H9 (cell line): ENCODE data around the gene BAAT. TPM values are rescaled to one million over a fixed set of nuclear protein-coding genes. Genes with fewer than 3 reads are reported as not detected.

ENCODE experiments used
- DNase-seq: peaks from one replicate; pipeline ENCODE4 v3.0.0-alpha.2; 2017
- H2AFZ ChIP-seq: one replicate; pipeline ENCODE4 v1.6.1; 2013; ENCODE audit warnings: mild to moderate bottlenecking, low read length, control low read depth, moderate library complexity
- H2AK5ac ChIP-seq: 2 replicates; pipeline ENCODE4 v1.6.1; 2013; ENCODE audit warnings: low read length, control low read depth, mixed read lengths; ENCODE audit not compliant: insufficient read length
- H2BK120ac ChIP-seq: one replicate; pipeline ENCODE4 v1.6.1; 2013; ENCODE audit warnings: low read depth, mild to moderate bottlenecking, low read length, control low read depth, inconsistent platforms; ENCODE audit not compliant: poor library complexity, severe bottlenecking
- H2BK12ac ChIP-seq: 2 replicates; pipeline ENCODE4 v1.6.1; 2013; ENCODE audit warnings: low read length, control low read depth, mixed read lengths, low read depth; ENCODE audit not compliant: insufficient read length
- H2BK15ac ChIP-seq: 2 replicates; pipeline ENCODE4 v1.6.1; 2013; ENCODE audit warnings: low read depth, low read length, control low read depth
- H2BK20ac ChIP-seq: one replicate; pipeline ENCODE4 v1.6.1; 2013; ENCODE audit warnings: low read depth, mild to moderate bottlenecking, low read length, control low read depth, inconsistent platforms; ENCODE audit not compliant: poor library complexity, severe bottlenecking
- H2BK5ac ChIP-seq: 2 replicates; pipeline ENCODE4 v1.6.1; 2013; ENCODE audit warnings: low read length, control low read depth, mixed read lengths; ENCODE audit not compliant: insufficient read length
- H3K14ac ChIP-seq: 2 replicates; pipeline ENCODE4 v1.6.1; 2013; ENCODE audit warnings: low read length, control low read depth; ENCODE audit not compliant: insufficient read depth
- H3K18ac ChIP-seq: 2 replicates; pipeline ENCODE4 v1.6.1; 2013; ENCODE audit warnings: low read depth, mild to moderate bottlenecking, mixed read lengths, low read length, control low read depth; ENCODE audit not compliant: insufficient read length
- H3K23ac ChIP-seq: 2 replicates; pipeline ENCODE4 v1.6.1; 2013; ENCODE audit warnings: low read length, control low read depth, mixed read lengths, low read depth; ENCODE audit not compliant: insufficient read length
- H3K23me2 ChIP-seq: 2 replicates; pipeline ENCODE4 v1.6.1; 2013; ENCODE audit warnings: low read depth, mild to moderate bottlenecking, mixed read lengths, low read length, control low read depth; ENCODE audit not compliant: insufficient read length, poor library complexity, severe bottlenecking
- H3K27ac ChIP-seq: 2 replicates; pipeline ENCODE4 v1.5.1; 2013; ENCODE audit warnings: low read length, control low read depth, mixed read lengths, low read depth; ENCODE audit not compliant: insufficient read length
- H3K27me3 ChIP-seq: 2 replicates; pipeline ENCODE4 v1.6.1; 2013; ENCODE audit warnings: low read length, control low read depth, inconsistent platforms; ENCODE audit not compliant: insufficient read depth
- H3K4ac ChIP-seq: 2 replicates; pipeline ENCODE4 v1.6.1; 2013; ENCODE audit warnings: low read depth, mild to moderate bottlenecking, control low read depth, inconsistent platforms, low read length, moderate library complexity
- H3K4me1 ChIP-seq: 2 replicates; pipeline ENCODE4 v1.6.1; 2013; ENCODE audit warnings: low read length, control low read depth, inconsistent platforms; ENCODE audit not compliant: insufficient read depth
- H3K4me2 ChIP-seq: 2 replicates; pipeline ENCODE4 v1.6.1; 2013; ENCODE audit warnings: low read length, control low read depth, mixed read lengths; ENCODE audit not compliant: insufficient read length, insufficient read depth
- H3K56ac ChIP-seq: 2 replicates; pipeline ENCODE4 v1.6.1; 2013; ENCODE audit warnings: low read depth, mild to moderate bottlenecking, mixed read lengths, low read length, control low read depth; ENCODE audit not compliant: insufficient read length
- H3K79me1 ChIP-seq: 2 replicates; pipeline ENCODE4 v1.6.1; 2013; ENCODE audit warnings: low read depth, mild to moderate bottlenecking, moderate library complexity, low read length, control low read depth, inconsistent platforms; ENCODE audit not compliant: insufficient read depth, poor library complexity, severe bottlenecking
- H3K79me2 ChIP-seq: 2 replicates; pipeline ENCODE4 v1.6.1; 2013; ENCODE audit warnings: low read length, control low read depth, inconsistent platforms; ENCODE audit not compliant: insufficient read depth
- H3K9ac ChIP-seq: 2 replicates; pipeline ENCODE4 v1.6.1; 2013; ENCODE audit warnings: low read length, control low read depth, mixed read lengths; ENCODE audit not compliant: insufficient read length; ENCODE audit errors: extremely low read depth
- H3K9me3 ChIP-seq: one replicate; pipeline ENCODE4 v1.6.1; 2013; ENCODE audit warnings: low read depth, low read length, inconsistent platforms; ENCODE audit not compliant: control insufficient read depth
- H3T11ph ChIP-seq: one replicate; pipeline ENCODE4 v1.6.1; 2013; ENCODE audit warnings: mild to moderate bottlenecking, low read length, control low read depth, inconsistent platforms
- H4K20me1 ChIP-seq: one replicate; pipeline ENCODE4 v1.6.1; 2013; ENCODE audit not compliant: control insufficient read depth, insufficient read length, insufficient read depth
- H4K5ac ChIP-seq: 2 replicates; pipeline ENCODE4 v1.6.1; 2013; ENCODE audit warnings: low read depth, mild to moderate bottlenecking, mixed read lengths, low read length, control low read depth; ENCODE audit not compliant: insufficient read length
- H4K8ac ChIP-seq: replicated peaks from 2 replicates; pipeline ENCODE4 v1.6.1; 2013; ENCODE audit warnings: low read length, control low read depth, mixed read lengths, low read depth; ENCODE audit not compliant: insufficient read length
- H4K91ac ChIP-seq: 2 replicates; pipeline ENCODE4 v1.6.1; 2013; ENCODE audit warnings: low read depth, mild to moderate bottlenecking, moderate library complexity, mixed read lengths, low read length, control low read depth; ENCODE audit not compliant: insufficient read length
- H3K27ac Mint-ChIP-seq, 3 experiments: 2 replicates in 2 of 3; 3 replicates in 1 of 3; pipeline ENCODE4 v1.8.0; 2020 to 2021; ENCODE audit warnings: mixed read lengths in 3 of 3, mild to moderate bottlenecking in 1 of 3, moderate library complexity in 1 of 3
- H3K27me3 Mint-ChIP-seq: 2 replicates; pipeline ENCODE4 v1.8.0; 2021; ENCODE audit warnings: low read depth, mild to moderate bottlenecking, moderate library complexity, mixed read lengths
- H3K36me3 Mint-ChIP-seq, 3 experiments: 2 replicates in 2 of 3; 3 replicates in 1 of 3; pipeline ENCODE4 v1.8.0; 2020 to 2021; ENCODE audit warnings: low read depth in 3 of 3, mixed read lengths in 3 of 3; ENCODE audit not compliant: insufficient read depth in 1 of 3
- H3K4me1 Mint-ChIP-seq, 2 experiments: 2 replicates each; pipeline ENCODE4 v1.8.0; 2020; ENCODE audit warnings: mixed read lengths in 2 of 2
- H3K4me3 Mint-ChIP-seq, 2 experiments: 2 replicates in 1 of 2; 3 replicates in 1 of 2; pipeline ENCODE4 v1.8.0; 2020 to 2021; ENCODE audit warnings: mild to moderate bottlenecking in 2 of 2, mixed read lengths in 2 of 2, moderate library complexity in 1 of 2
- H3K9me3 Mint-ChIP-seq, 2 experiments: 2 replicates in 1 of 2; 3 replicates in 1 of 2; pipeline ENCODE4 v1.8.0; 2020; ENCODE audit warnings: mild to moderate bottlenecking in 2 of 2, mixed read lengths in 2 of 2, moderate library complexity in 1 of 2
- CTCF ChIP-seq: fragments of 200-600 bp; sonication (generic); conservative IDR thresholded peaks from 3 replicates; pipeline ENCODE4 v1.8.0; 2021; ENCODE audit warnings: antibody characterized with exemption, mild to moderate bottlenecking
- WGBS: extraction: QIAGEN DNeasy Blood & Tissue Kit; methylation state at CpG from one replicate; pipeline ENCODE4 v1.1.7; 2013; ENCODE audit warnings: missing lambda C conversion rate, low lambda C conversion rate, mixed read lengths; ENCODE audit not compliant: insufficient read length; ENCODE audit errors: extremely low coverage; 5-methylcytosine and 5-hydroxymethylcytosine counted together
- total RNA-seq: library from RNA; stranded (reverse); gene quantifications from 2 replicates; pipeline ENCODE4 v1.2.1, GENCODE V29; 2021

Gene BAAT
- total RNA-seq, 1 experiment from 2014 or later: 0.09 TPM

- peak overlapping the region; percentile 97 to 100 (median 99); a peak in 6 of 7 replicates for H3K27ac Mint-ChIP-seq
- Histone ChIP-seq H3K18ac (no peak overlapping the region), H3K27ac (no peak overlapping the region), H2AFZ (peak overlapping the region; percentile 11), H4K5ac (peak overlapping the region; percentile 73), H3K4me1 (no peaks in the 10 kb centered on the region), H3T11ph (peak overlapping the region; percentile 41), H2BK5ac (no peak overlapping the region), H3K79me2 (peaks cover 35% of the 10 kb centered on the region; the same call in 1 of the 2 replicates), H2AK5ac (no peak overlapping the region), H3K9me3 (no peaks in the 10 kb centered on the region), H2BK15ac (no peak overlapping the region), H3K4me2 (peak overlapping the region; percentile 71), H3K4ac (no peak overlapping the region; the same call in 1 of the 2 replicates), H4K91ac (no peak overlapping the region), H4K8ac (no peak overlapping the region), H2BK20ac (no peak overlapping the region), H2BK120ac (no peak overlapping the region), H3K27me3 (no peaks in the 10 kb centered on the region), H4K20me1 (peaks cover 2% of the 10 kb centered on the region), H2BK12ac (no peak overlapping the region), H3K79me1 (peaks cover 10% of the 10 kb centered on the region), H3K14ac (peak overlapping the region; percentile 75; the same call in 1 of the 2 replicates), H3K56ac (no peak overlapping the region), H3K9ac (peak overlapping the region; percentile 98), H3K23ac (no peak overlapping the region), H3K23me2 (peaks cover 3% of the 10 kb centered on the region)
- H3K36me3 Mint-ChIP-seq: peaks cover 66 to 75% (median 69%) of the 10 kb centered on the region in 3 experiments
- H3K4me3 Mint-ChIP-seq: peak overlapping the region; percentile 97 to 98
- DNase-seq: no peak
- peaks cover 20% of the 10 kb centered on the region in 2 experiments for H3K4me1 Mint-ChIP-seq
- TF ChIP-seq CTCF: no peak
- peaks cover 24 to 32% of the 10 kb centered on the region in 2 experiments for H3K9me3 Mint-ChIP-seq
- WGBS: no CpG with 5 or more reads among the region's 4 CpGs
- no peaks in the 10 kb centered on the region for H3K27me3 Mint-ChIP-seq
These were observed 12.9 kb upstream of the BAAT start for GRCh38 chr9:101397746-101398067.
